ACHN (cell line): ENCODE data around the gene CACNB1.
A peak's percentile ranks its signal among the peaks of the same experiment; 100 is the strongest.

Experiments used
- DNase-seq: peaks from one replicate; pipeline ENCODE4 v3.0.0-alpha.2; 2015
- in situ Hi-C: cut with HindIII; loops from 2 replicates; pipeline ENCODE4 v1.10.0; 2017; ENCODE audit warnings: low sequenced_read_pairs, low pct_ligation_motif_present, low pct_unique_long_range_greater_than_20kb

Gene CACNB1

GRCh38 chr17:39209317-39210092 is 12.0 kb upstream of the CACNB1 start:
- in situ Hi-C loops = no loop called here
- DNase-seq = peak; percentile 32

- in situ Hi-C loops = no loop called here
- DNase-seq = no peak
Observed at GRCh38 chr17:39208893-39209292, 11.4 kb upstream of the CACNB1 start.

GRCh38 chr17:39208136-39208535 is 10.7 kb upstream of the CACNB1 start:
- no peak for DNase-seq
- in situ Hi-C loops = no loop called here

GRCh38 chr17:39205112-39205526 is 7.7 kb upstream of the CACNB1 start:
- DNase-seq = no peak
- in situ Hi-C loops = no loop called here

GRCh38 chr17:39204245-39204644 is 6.8 kb upstream of the CACNB1 start:
- in situ Hi-C loops = no loop called here
- DNase-seq = no peak

- in situ Hi-C loops = no loop called here
- DNase-seq = no peak
Observed at GRCh38 chr17:39200957-39201510, 3.6 kb upstream of the CACNB1 start.

- in situ Hi-C loops = no loop called here
- DNase-seq = peak; percentile 37
Observed at GRCh38 chr17:39200070-39200879, 2.8 kb upstream of the CACNB1 start, which contains the start of gene RPL19. Gene RPL19, plus strand, starts transcription at chr17:39200283. Its CDS starts 62 bp downstream, at chr17:39200345.

- peak; percentile 96 for DNase-seq
- in situ Hi-C loops = no loop called here
Observed at GRCh38 chr17:39199820-39200069, 2.3 kb upstream of the CACNB1 start.

GRCh38 chr17:39198186-39198566 is 707 bp upstream of the CACNB1 start:
- DNase-seq = no peak
- in situ Hi-C loops = no loop called here

- in situ Hi-C loops = no loop called here
- peak; percentile 59 for DNase-seq
Observed at GRCh38 chr17:39196808-39197291, 619 bp downstream of the CACNB1 start.

GRCh38 chr17:39196241-39196807 is 1.1 kb downstream of the CACNB1 start:
- DNase-seq = no peak
- in situ Hi-C loops = no loop called here

- in situ Hi-C loops = no loop called here
Observed at GRCh38 chr17:39195568-39196160, 1.8 kb downstream of the CACNB1 start.

GRCh38 chr17:39194985-39195524 is 2.4 kb downstream of the CACNB1 start:
- DNase-seq = no peak
- in situ Hi-C loops = no loop called here

More at GRCh38 chr17:39195568-39196160, 1.8 kb downstream of the CACNB1 start:
- no peak for DNase-seq

- no peak for DNase-seq
- in situ Hi-C loops = no loop called here
Observed at GRCh38 chr17:39194089-39194984, 3.1 kb downstream of the CACNB1 start.

- in situ Hi-C loops = no loop called here
- DNase-seq = no peak
Observed at GRCh38 chr17:39193346-39193745, 4.1 kb downstream of the CACNB1 start.

- in situ Hi-C loops = no loop called here
- DNase-seq = no peak
Observed at GRCh38 chr17:39192901-39193300, 4.6 kb downstream of the CACNB1 start.

- DNase-seq = no peak
- in situ Hi-C loops = no loop called here
Observed at GRCh38 chr17:39191750-39192510, 5.5 kb downstream of the CACNB1 start.
